ENCODE data around the gene NPDC1. TPM values are rescaled to one million over a fixed set of nuclear protein-coding genes. Genes with fewer than 3 reads are reported as not detected.

The NPDC1 gene
- total RNA-seq, 2 experiments from 2014 or later = 30.4 to 55.6 TPM

DNA sequence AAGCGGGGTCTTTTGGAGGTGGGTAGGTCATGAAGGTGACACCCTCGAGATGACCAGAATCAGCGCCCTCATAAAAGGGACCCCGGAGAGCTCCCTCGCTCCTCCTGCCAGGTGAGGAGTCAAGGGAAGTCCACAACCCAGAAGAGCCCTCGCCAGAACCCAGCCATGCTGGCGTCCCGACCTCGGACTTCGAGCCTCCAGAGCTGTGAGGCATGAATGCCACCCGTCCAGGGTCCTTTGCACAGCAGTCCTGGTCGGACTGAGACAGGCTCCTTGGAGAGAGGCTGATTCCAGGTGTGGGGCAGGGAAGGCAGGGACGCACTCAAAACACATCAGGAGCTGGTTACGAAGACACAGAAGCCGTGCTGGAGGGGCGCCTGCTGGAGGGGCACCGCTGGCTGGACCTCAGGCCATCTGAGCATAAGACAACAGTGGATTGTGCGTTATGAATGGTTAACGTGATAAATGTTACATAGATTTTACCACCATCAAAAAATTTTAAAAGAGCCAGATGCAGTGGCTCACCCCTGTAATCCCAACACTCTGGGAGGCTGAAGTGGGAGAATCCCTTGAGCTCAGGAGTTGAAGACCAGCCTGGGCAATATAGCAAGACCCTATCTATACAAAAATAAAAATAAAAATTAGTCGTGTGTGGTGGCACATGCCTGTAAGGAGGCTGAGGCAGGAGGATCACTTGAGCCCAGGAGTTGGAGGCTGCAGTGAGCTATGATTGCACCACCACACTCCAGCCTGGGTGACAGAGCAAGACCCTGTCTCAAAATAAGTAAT is 43.9 kb downstream of the NPDC1 start:
- Mint-ChIP-seq H3K4me3 (no peak overlapping the region), H3K9me3 (ENCODE audit: low read depth) (no peaks in the 10 kb centered on the region), H3K27me3 (peaks cover 5% of the 10 kb centered on the region), H3K4me1 (peaks cover 61% of the 10 kb centered on the region), H3K27ac (no peak overlapping the region), H3K36me3 (no peaks in the 10 kb centered on the region)
- CTCF ChIA-PET = interaction anchor here (0.9 to 14.3 kb wide), 6 partner anchors 9 to 66 kb away, joined by 3 to 234 read pairs (median 6); partner anchors contain the start of genes ABCA2, FUT7 and PAXX
- ATAC-seq (no peak), DNase-seq (no peak)

DNA sequence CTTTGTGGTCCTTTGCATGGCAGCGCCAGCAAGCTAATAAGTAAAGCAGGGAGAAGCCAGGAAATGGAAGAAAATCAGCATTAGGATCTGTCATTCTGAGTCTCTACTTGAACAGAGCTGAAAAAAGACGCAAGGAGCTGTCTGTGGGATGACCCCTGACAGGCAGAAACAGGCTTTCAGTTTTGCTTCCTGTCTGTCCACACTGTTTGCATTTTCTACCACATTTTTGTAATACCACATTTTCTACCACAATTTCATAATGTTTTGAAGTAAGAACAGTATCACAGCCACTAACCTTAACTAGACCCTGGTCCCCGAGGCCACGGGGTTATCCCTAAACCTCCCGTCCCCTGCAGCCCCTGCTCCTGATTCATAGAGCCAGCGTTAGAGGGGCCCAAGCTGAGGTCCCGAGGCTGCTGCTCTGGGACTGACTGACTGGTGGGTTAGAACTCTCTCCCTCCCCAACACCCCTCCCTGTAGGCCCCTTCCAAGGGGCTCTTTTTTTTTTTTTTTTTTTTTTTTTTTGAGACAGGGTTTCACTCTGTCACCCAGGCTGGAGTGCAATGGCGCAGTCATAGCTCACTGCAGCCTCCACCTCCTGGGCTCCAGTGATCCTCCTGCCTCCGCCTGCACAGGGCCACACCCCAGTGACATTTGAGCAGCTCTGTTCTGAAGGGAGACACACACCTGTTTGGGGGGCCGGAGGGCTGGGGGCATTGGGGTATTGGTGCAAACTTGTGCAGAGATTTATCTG is 45.6 kb downstream of the NPDC1 start:
- CTCF ChIA-PET = interaction anchor here (0.8 to 14.3 kb wide), 15 partner anchors 8 to 250 kb away, joined by 3 to 234 read pairs (median 3); partner anchors contain the start of genes ABCA2, AJM1, C8G and FUT7
- H3K9me3 Mint-ChIP-seq (ENCODE audit: low read depth) = no peaks in the 10 kb centered on the region
- peaks cover 5% of the 10 kb centered on the region for H3K27me3 Mint-ChIP-seq
- peak overlapping the region; percentile 59 for H3K4me3 Mint-ChIP-seq
- no peaks in the 10 kb centered on the region for H3K36me3 Mint-ChIP-seq
- DNase-seq (peak; percentile 74), ATAC-seq (peak; percentile 66)
- peak overlapping the region; percentile 86 for H3K27ac Mint-ChIP-seq
- H3K4me1 Mint-ChIP-seq = peaks cover 60% of the 10 kb centered on the region

DNA sequence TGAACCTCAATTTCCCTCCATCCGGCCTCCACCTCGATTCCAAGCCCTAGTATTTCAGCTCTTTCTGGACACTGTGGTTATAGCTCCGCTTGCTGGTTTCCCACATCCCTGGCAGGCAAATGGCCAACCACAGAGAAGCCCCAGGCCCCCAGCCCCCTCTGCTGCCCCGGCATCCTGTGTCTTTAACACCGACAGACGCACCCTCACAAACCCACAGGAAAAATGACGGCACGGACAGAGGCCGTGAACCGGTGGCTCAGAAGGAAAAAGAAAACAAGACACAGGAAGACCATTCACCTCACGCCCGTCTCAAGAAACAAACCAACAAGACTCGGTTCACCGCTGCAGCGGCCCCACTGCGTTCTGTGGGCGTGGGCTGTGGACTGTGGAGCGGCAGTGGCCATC is 48.1 kb downstream of the NPDC1 start:
- Mint-ChIP-seq H3K4me1 (peaks cover 63% of the 10 kb centered on the region), H3K4me3 (peak overlapping the region; percentile 15), H3K9me3 (ENCODE audit: low read depth) (no peaks in the 10 kb centered on the region), H3K36me3 (peaks cover 2% of the 10 kb centered on the region), H3K27ac (peak overlapping the region; percentile 88), H3K27me3 (peaks cover 5% of the 10 kb centered on the region)
- DNase-seq = peak; percentile 76
- CTCF ChIA-PET = interaction anchor here (4.7 to 14.3 kb wide), 2 partner anchors 34 to 50 kb away, joined by 25 to 234 read pairs; partner anchors contain the start of genes ABCA2 and FUT7
- ATAC-seq = no peak

DNA sequence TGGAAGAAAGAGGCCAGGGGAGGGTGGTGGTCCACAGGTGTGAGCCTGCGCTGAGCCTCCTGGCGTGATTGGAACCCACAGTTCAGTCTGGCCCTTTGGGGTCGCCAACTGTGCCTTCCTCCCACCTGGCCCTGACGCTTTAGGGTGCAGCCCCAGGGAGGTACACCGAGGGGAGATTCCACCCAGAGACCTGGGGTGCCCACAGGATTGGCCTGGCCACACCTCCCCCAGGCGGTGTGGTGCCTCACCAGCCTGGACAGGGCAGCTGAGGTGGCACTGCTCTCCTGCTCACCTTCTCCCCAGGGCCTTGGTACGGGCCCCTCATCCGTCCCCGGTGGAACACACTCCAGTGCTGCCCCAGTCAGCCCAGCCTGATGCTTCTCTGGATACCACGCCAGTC is 48.6 kb downstream of the NPDC1 start:
- Mint-ChIP-seq H3K27ac (peak overlapping the region; percentile 88), H3K9me3 (ENCODE audit: low read depth) (no peaks in the 10 kb centered on the region), H3K36me3 (peaks cover 2% of the 10 kb centered on the region), H3K27me3 (peaks cover 5% of the 10 kb centered on the region), H3K4me1 (peaks cover 63% of the 10 kb centered on the region), H3K4me3 (peak overlapping the region; percentile 15)
- CTCF ChIA-PET = interaction anchor here (1.5 to 14.3 kb wide), 4 partner anchors 34 to 52 kb away, joined by 5 to 234 read pairs (median 16); partner anchors contain the start of genes ABCA2, C8G and FUT7
- ATAC-seq (no peak), DNase-seq (no peak)

DNA sequence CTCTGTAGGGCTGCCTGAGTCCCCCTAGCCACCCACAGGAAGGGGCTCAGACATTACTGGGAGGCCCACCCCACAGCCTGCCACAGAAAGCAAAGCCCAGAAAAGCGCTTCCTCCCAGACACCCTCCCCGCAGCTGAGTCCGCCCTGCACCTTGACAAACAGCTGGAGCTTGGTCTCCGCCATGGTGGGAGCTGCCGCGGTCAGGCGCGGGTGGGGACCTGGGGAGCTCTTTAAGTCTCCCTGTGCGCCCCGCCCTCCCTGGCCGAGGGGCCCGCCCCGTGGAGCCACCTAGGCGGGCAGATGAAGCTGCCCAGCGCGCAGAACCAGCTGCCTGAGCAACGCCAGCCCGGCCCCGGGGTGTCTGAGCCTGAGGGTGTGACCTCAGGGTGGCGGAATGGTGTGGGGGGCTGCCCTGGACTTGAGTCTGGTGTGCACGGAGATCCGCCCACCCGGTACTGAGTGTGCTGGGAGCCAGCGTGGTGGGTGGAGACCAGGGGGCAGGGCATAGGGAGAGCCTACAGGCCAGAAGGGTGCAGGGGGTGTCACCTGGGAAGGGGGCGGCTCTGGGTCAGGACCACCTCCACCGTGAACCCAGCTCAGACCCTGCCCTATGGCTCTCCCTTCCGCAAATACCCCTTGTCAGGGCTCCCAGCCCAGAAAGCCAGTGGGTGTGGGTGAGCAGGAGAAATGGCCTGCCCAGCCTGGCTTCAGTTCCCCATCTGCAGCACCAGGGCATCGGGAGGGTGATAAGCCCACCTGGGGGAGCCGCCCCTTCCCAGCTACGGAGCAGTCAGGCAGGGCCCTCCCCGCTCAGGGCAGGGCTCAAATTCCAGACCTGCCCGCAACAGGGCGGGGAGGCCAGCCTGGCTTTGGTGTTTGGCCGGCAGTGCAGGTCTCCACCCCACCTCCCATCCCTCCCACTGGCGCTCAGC is 49.4 kb downstream of the NPDC1 start, which contains the start of gene CLIC3:
TSS of gene CLIC3 (minus strand) at position 208 of the 932 bp plus-strand sequence. CDS start at position 183, 25 bp downstream.
- peaks cover 64% of the 10 kb centered on the region for H3K4me1 Mint-ChIP-seq
- ATAC-seq (peak; percentile 5), DNase-seq (peak; percentile 78)
- peak within 1 kb of the TSS; percentile 88 for H3K27ac Mint-ChIP-seq
- no peaks in the 10 kb centered on the region for H3K9me3 Mint-ChIP-seq (ENCODE audit: low read depth)
- peak within 1 kb of the TSS; percentile 26 for H3K4me3 Mint-ChIP-seq
- CTCF ChIA-PET = interaction anchor here (0.8 to 14.3 kb wide), 14 partner anchors 15 to 209 kb away, joined by 3 to 234 read pairs (median 4); partner anchors contain the start of genes ABCA2, C8G and FUT7
- H3K27me3 Mint-ChIP-seq = peaks cover 2% of the 10 kb centered on the region
- H3K36me3 Mint-ChIP-seq = peaks cover 2% of the 10 kb centered on the region

DNA sequence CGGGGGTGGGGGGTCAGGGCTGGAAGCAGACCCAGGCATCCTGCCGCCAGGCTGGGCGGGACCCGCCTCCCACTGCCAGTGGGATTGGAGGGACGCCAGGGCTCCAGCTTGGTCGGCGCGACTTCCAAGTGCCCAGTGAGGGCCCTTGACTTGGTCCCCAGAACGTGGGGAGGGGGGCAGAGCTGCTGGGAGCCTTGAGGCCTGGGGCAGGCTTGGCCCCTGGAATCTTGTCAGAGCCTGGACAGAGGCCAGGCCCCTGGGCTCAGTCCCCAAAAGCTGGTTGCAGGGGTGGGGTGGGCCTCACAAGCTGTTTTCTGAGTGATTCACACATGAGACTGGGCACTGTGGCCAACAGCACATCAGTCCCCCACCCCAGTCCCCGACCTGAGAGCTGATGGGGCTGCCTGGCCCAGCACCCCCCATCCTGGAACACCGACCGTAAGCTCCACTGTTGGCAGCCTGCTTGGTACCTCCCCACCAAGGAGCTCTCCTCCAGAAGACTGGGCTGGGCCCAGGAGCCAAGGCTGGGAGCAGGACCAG is 50.1 kb downstream of the NPDC1 start:
- CTCF ChIA-PET = interaction anchor here (0.8 to 14.3 kb wide), 13 partner anchors 14 to 208 kb away, joined by 3 to 234 read pairs (median 4); partner anchors contain the start of genes ABCA2, C8G and FUT7
- Mint-ChIP-seq H3K36me3 (peaks cover 2% of the 10 kb centered on the region), H3K9me3 (ENCODE audit: low read depth) (no peaks in the 10 kb centered on the region), H3K4me1 (peaks cover 66% of the 10 kb centered on the region), H3K27ac (peak overlapping the region; percentile 82), H3K4me3 (peak overlapping the region; percentile 26), H3K27me3 (peaks cover 2% of the 10 kb centered on the region)
- DNase-seq (no peak), ATAC-seq (no peak)

DNA sequence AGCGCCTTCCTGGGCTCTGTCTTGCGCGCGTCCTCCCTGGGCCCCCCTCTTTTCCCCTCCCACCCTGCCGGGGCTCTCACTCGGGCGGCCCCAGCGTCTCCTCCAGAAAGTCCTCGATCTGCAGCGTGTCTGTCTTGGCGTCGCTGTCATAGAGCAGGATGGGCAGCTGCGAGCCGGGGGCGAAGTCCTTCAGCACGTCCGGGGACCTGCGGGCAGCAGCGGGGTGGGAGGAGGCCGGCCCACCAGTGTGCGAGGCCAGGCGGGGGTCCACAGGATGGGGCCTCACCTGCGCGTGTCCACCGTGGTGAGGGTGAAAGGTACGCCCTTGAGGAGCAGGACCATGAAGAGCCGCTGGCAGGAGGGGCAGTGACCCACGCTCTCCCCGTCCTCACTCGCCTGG is 50.6 kb downstream of the NPDC1 start:
- Mint-ChIP-seq H3K4me1 (peaks cover 62% of the 10 kb centered on the region), H3K9me3 (ENCODE audit: low read depth) (no peaks in the 10 kb centered on the region), H3K4me3 (no peak overlapping the region), H3K36me3 (peaks cover 2% of the 10 kb centered on the region), H3K27me3 (no peaks in the 10 kb centered on the region), H3K27ac (no peak overlapping the region)
- CTCF ChIA-PET = interaction anchor here (0.8 to 14.3 kb wide), 8 partner anchors 13 to 149 kb away, joined by 3 to 234 read pairs (median 4); partner anchors contain the start of genes ABCA2, C8G and FUT7
- no peak for DNase-seq
- no peak for ATAC-seq

DNA sequence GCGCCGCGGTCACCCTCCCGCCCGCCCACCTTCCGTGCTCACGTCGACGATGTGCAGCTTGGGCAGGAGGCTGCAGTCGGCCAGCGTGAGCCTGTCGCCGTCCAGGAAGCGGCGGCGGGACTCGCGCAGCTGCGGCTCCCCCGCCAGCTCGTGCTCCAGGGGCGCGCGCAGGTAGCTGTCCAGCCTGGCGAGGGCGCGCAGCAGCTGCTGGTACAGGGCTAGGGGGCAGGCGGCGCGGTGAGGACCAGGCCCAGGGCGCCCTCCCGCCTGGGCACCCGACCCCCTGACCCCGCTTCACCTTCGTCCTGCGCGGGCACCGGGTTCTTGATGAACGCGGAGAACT is 51.1 kb downstream of the NPDC1 start:
- CTCF ChIA-PET = interaction anchor here (1.6 to 14.3 kb wide), 4 partner anchors 19 to 148 kb away, joined by 4 to 234 read pairs (median 20); partner anchors contain the start of genes ABCA2 and FUT7
- peaks cover 2% of the 10 kb centered on the region for H3K27me3 Mint-ChIP-seq
- H3K27ac Mint-ChIP-seq = no peak overlapping the region
- ATAC-seq (no peak), DNase-seq (no peak)
- H3K9me3 Mint-ChIP-seq (ENCODE audit: low read depth) = no peaks in the 10 kb centered on the region
- peaks cover 2% of the 10 kb centered on the region for H3K36me3 Mint-ChIP-seq
- peaks cover 57% of the 10 kb centered on the region for H3K4me1 Mint-ChIP-seq
- no peak overlapping the region for H3K4me3 Mint-ChIP-seq

DNA sequence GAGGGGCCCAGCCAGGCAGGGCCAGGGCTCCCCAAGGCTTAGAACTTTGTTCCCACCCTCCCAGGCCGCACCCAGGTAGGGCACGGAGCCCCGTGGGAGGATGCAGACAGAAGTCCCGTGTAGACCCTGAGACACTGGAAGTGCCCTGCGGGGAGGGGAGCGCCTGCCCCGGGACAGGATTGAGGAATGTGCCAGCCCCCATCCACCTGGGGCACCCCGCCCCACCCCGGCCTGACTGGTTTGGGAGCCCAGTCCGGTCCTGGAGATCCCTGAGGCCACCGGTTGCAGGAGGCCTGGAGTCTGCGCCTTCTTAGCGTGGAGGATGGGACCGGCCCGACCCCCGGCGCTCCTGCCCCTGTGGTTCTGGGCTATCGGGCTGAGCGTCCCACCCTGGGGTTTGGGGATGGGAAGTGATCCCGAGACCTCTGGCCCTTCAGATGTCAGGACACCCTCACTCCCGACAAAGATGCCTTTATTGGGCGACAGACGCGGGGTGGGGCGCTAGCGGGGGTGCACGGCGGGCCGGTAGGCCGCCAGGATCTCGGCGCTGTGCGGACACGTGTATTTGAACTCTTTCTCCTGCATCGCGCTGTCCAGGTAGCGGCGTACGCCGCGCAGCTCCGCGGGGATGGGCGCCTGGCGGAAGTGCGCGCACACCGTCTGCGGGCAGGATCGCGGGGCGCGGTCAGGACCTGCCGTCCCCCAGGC is 51.6 kb downstream of the NPDC1 start:
- ATAC-seq (no peak), DNase-seq (no peak)
- H3K27ac Mint-ChIP-seq = no peak overlapping the region
- H3K4me1 Mint-ChIP-seq = peaks cover 52% of the 10 kb centered on the region
- peaks cover 2% of the 10 kb centered on the region for H3K36me3 Mint-ChIP-seq
- H3K27me3 Mint-ChIP-seq = peaks cover 2% of the 10 kb centered on the region
- H3K4me3 Mint-ChIP-seq = no peak overlapping the region
- H3K9me3 Mint-ChIP-seq (ENCODE audit: low read depth) = no peaks in the 10 kb centered on the region
- CTCF ChIA-PET = interaction anchor here (3.7 to 4.7 kb wide), 4 partner anchors 19 to 46 kb away, joined by 19 to 32 read pairs (median 25); partner anchors contain the start of gene ABCA2

DNA sequence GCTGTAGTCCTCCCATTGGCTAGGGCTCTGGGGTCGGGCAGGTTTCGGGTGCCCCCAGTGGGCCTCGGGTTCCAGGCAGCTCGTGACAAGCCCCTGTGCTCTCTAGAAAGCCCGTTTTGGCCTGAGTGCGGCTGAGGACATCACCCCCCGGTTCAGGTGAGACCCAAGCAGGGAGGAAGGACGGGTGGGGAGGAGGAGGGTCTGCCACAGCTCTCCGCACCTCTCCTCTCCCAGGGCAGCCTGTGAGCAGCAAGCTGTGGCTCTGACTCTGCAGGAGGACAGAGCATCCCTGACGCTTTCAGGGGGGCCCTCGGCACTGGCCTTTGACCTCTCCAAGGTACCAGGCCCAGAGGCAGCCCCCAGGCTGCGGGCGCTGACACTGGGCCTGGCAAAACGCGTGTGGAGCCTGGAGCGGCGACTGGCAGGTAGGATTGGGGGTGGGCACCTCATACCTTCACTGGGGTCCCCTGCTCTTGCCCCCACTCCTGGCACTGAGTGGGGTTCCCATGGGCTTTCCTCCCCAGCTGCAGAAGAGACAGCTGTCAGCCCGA is 53.1 kb downstream of the NPDC1 start:
- CTCF ChIA-PET = interaction anchor here (0.7 to 4.7 kb wide), 20 partner anchors 8 to 205 kb away, joined by 3 to 32 read pairs (median 5); partner anchors contain the start of genes ABCA2, AJM1, FBXW5 and LCNL1
- ATAC-seq (peak; percentile 3), DNase-seq (no peak)
- H3K27me3 Mint-ChIP-seq = peaks cover 3% of the 10 kb centered on the region
- H3K27ac Mint-ChIP-seq = peak overlapping the region; percentile 82
- peak overlapping the region; percentile 84 for H3K4me3 Mint-ChIP-seq
- H3K36me3 Mint-ChIP-seq = peaks cover 2% of the 10 kb centered on the region
- H3K4me1 Mint-ChIP-seq = peaks cover 39% of the 10 kb centered on the region
- H3K9me3 Mint-ChIP-seq (ENCODE audit: low read depth) = no peaks in the 10 kb centered on the region

All from activated CD8-positive, alpha-beta memory T cell treated with anti-CD3 and anti-CD28 coated beads, Interleukin-2, amount 10 ng/mL, durations not matched to agents 7 days and 5 days (primary cell).